Mesothelial cell of epicardium (in vitro differentiated cells): ENCODE results near the gene AMBP. TPM values are rescaled to one million over a fixed set of nuclear protein-coding genes. Genes with fewer than 3 reads are reported as not detected.

ENCODE experiments used
- DNase-seq, 2 experiments: peaks; one replicate each; pipeline ENCODE4 v3.0.0; 2021; ENCODE audit warnings: low spot score in 2 of 2; ENCODE audit not compliant: unreplicated experiment in 2 of 2
- H3K27ac Mint-ChIP-seq: 2 replicates; pipeline ENCODE4 v1.8.0; 2021; ENCODE audit warnings: mixed read lengths
- H3K27me3 Mint-ChIP-seq: 2 replicates; pipeline ENCODE4 v1.8.0; 2021; ENCODE audit warnings: low read depth, mixed read lengths
- H3K36me3 Mint-ChIP-seq: 2 replicates; pipeline ENCODE4 v1.8.0; 2021; ENCODE audit warnings: mixed read lengths
- H3K4me1 Mint-ChIP-seq: 2 replicates; pipeline ENCODE4 v1.8.0; 2021; ENCODE audit warnings: mixed read lengths
- H3K4me3 Mint-ChIP-seq: 2 replicates; pipeline ENCODE4 v1.8.0; 2021; ENCODE audit warnings: mild to moderate bottlenecking, moderate library complexity, mixed read lengths
- H3K9me3 Mint-ChIP-seq: 2 replicates; pipeline ENCODE4 v1.8.0; 2021; ENCODE audit warnings: mixed read lengths
- CTCF ChIP-seq: fragments of 200-600 bp; sonication (generic); IDR thresholded peaks from one replicate; pipeline ENCODE4 v1.5.0; 2021; ENCODE audit warnings: antibody characterized with exemption; ENCODE audit not compliant: unreplicated experiment
- total RNA-seq: library from RNA; stranded (reverse); gene quantifications from 3 replicates; pipeline ENCODE4 v1.2.1, GENCODE V29; 2021

AMBP gene
- total RNA-seq, 1 donor from 2014 or later = 0.22 TPM

- DNase-seq = no peak
- Mint-ChIP-seq H3K9me3 (peaks cover 31% of the 10 kb centered on the region), H3K4me3 (no peak overlapping the region), H3K27me3 (no peaks in the 10 kb centered on the region), H3K36me3 (peaks cover 75% of the 10 kb centered on the region), H3K4me1 (no peaks in the 10 kb centered on the region), H3K27ac (no peak overlapping the region)
- TF ChIP-seq CTCF = no peak
Measured at GRCh38 chr9:114014044-114014443, 64.1 kb downstream of the AMBP start.

GRCh38 chr9:114012126-114012525 is 66.0 kb downstream of the AMBP start:
- no peak for TF ChIP-seq CTCF
- Mint-ChIP-seq H3K27ac (no peak overlapping the region), H3K36me3 (peaks cover 67% of the 10 kb centered on the region), H3K4me1 (no peaks in the 10 kb centered on the region), H3K9me3 (peaks cover 25% of the 10 kb centered on the region), H3K4me3 (no peak overlapping the region), H3K27me3 (no peaks in the 10 kb centered on the region)
- peak in 1 of 2 experiments; percentile 5 for DNase-seq

GRCh38 chr9:114011313-114011712 is 66.8 kb downstream of the AMBP start:
- Mint-ChIP-seq H3K27ac (no peak overlapping the region), H3K9me3 (peaks cover 25% of the 10 kb centered on the region), H3K4me3 (no peak overlapping the region), H3K36me3 (peaks cover 70% of the 10 kb centered on the region), H3K4me1 (no peaks in the 10 kb centered on the region), H3K27me3 (no peaks in the 10 kb centered on the region)
- TF ChIP-seq CTCF = no peak
- DNase-seq = peak in 1 of 2 experiments; percentile 13

Other genes starting within 250 kb of the AMBP start
- 78.4 to 83.9 TPM (median 78.9 TPM) in 3 replicates for gene ZNF618, start 202.0 kb downstream of the AMBP start, total RNA-seq
- gene KIF12, start 21.0 kb upstream of the AMBP start, total RNA-seq = 3.3 to 5.2 TPM (median 4.7 TPM) in 3 replicates
- 126 to 138 TPM (median 129 TPM) in 3 replicates for gene COL27A1, start 77.2 kb upstream of the AMBP start, total RNA-seq
- gene ORM1, start 244.8 kb upstream of the AMBP start, total RNA-seq = not detected in 3 replicates